Measurements from ENCODE around the gene KCTD13. TPM values are rescaled to one million over a fixed set of nuclear protein-coding genes. Genes with fewer than 3 reads are reported as not detected.

KCTD13 gene
- total and polyA plus RNA-seq, 2 of the 8 experiments (the other 6 are each of a cell fraction or from before 2014, with no cell fraction given) = 9.2 to 10.8 TPM

- H3K27ac ChIP-seq (ENCODE audit: low read depth, low read length) = peak within 1 kb of the TSS; percentile 99
- H2BK5ac ChIP-seq (ENCODE audit: low read depth, low read length) = peak within 1 kb of the TSS; percentile 96
- H4K5ac ChIP-seq (ENCODE audit: insufficient read length, low read depth, low read length) = peak within 1 kb of the TSS; percentile 62
- peaks cover 0 to 9% of the 10 kb centered on the region in 2 experiments; a peak in 2 of 4 replicates for H3K79me2 ChIP-seq (ENCODE audit: control insufficient read depth in 1 of 2, insufficient read depth in 2 of 2, low read length in 2 of 2)
- ChIA-PET POLR2A (ENCODE audit: partially characterized antibody) (interaction anchor here (0.6 to 3.7 kb wide), 22 partner anchors 8 to 210 kb away, joined by 3 to 11 read pairs (median 3); partner anchors contain the start of genes ASPHD1, HIRIP3, KCTD13 and KIF22), CTCF (ENCODE audit: partially characterized antibody) (interaction anchor here (1.0 to 4.9 kb wide), 8 partner anchors 11 to 74 kb away, joined by 3 to 21 read pairs (median 6); partner anchors contain the start of genes ASPHD1 and SEZ6L2)
- peaks cover 0 to 11% (median 6%) of the 10 kb centered on the region in 4 experiments; a peak in 5 of 8 replicates for H3K36me3 ChIP-seq (ENCODE audit: control insufficient read depth in 2 of 4, insufficient read depth in 4 of 4, low read length in 3 of 4)
- peaks cover 0 to 7% (median 3%) of the 10 kb centered on the region in 4 experiments; a peak in 3 of 7 replicates for H3K4me1 ChIP-seq (replicated peaks in 1 of 4; ENCODE audit: control insufficient read depth in 3 of 4, insufficient read depth in 4 of 4, low read length in 3 of 4)
- H2BK20ac ChIP-seq (ENCODE audit: low read length) = peak within 1 kb of the TSS; percentile 61; the same call in 1 of the 2 replicates
- no peak within 1 kb of the TSS for H3K14ac ChIP-seq (ENCODE audit: insufficient read length)
- FAIRE-seq (peak; percentile 78), DNase-seq (ENCODE audit: low read depth in 1 of 2, low spot score in 2 of 2) (peak; percentile 91 to 93)
- peak within 1 kb of the TSS; percentile 39 for H3K4ac ChIP-seq (replicated peaks; ENCODE audit: insufficient read length, low read depth, low read length)
- peak within 1 kb of the TSS; percentile 89; the same call in 1 of the 2 replicates for H4K8ac ChIP-seq (ENCODE audit: extremely low read depth, insufficient read depth, low read length)
- peak within 1 kb of the TSS; percentile 82 to 90 (median 90) for H3K4me3 ChIP-seq (ENCODE audit: extremely low read depth in 1 of 4, insufficient read depth in 2 of 4, low read depth in 3 of 4, low read length in 4 of 4)
- H3K56ac ChIP-seq (replicated peaks; ENCODE audit: insufficient read length, low read depth, low read length) = no peak within 1 kb of the TSS
- peak within 1 kb of the TSS; percentile 15 for H4K91ac ChIP-seq (replicated peaks; ENCODE audit: insufficient read length, low read length)
- 0 out of 2 replicates have a peak within 1 kb of the TSS, but pooled peaks have one; percentile 53 for H2AK5ac ChIP-seq (ENCODE audit: low read depth, low read length)
- H2BK120ac ChIP-seq (replicated peaks; ENCODE audit: low read depth, low read length) = peak within 1 kb of the TSS; percentile 8
- H3K23me2 ChIP-seq (ENCODE audit: low read depth, low read length) = peaks cover 8% of the 10 kb centered on the region; the same call in 1 of the 2 replicates
- WGBS, 2 experiments (ENCODE audit: extremely low coverage in 1 of 2, insufficient coverage in 1 of 2, insufficient read length in 1 of 2, insufficient replicate concordance in 2 of 2, low coverage in 1 of 2, low lambda C conversion rate in 2 of 2, missing lambda C conversion rate in 1 of 2) = 1% methylated on average over 46 of the region's 57 CpGs; no CpG with 5 or more reads in 1 of the 2 experiments
- H3K79me1 ChIP-seq (ENCODE audit: low read depth, low read length) = peaks cover 9% of the 10 kb centered on the region
- H3K4me2 ChIP-seq (ENCODE audit: insufficient read depth in 1 of 2, low read depth in 2 of 2, low read length in 2 of 2) = peak within 1 kb of the TSS; percentile 64 to 95
- H4K20me1 ChIP-seq (replicated peaks in 1 of 2; ENCODE audit: control insufficient read depth in 1 of 2, insufficient read depth in 2 of 2, low read length in 2 of 2) = peaks cover 0 to 5% of the 10 kb centered on the region in 2 experiments
- H3K27me3 ChIP-seq (replicated peaks in 1 of 4; ENCODE audit: control insufficient read depth in 3 of 4, extremely low read depth in 1 of 4, insufficient read depth in 3 of 4, low read length in 3 of 4) = no peaks in the 10 kb centered on the region
- peak within 1 kb of the TSS; percentile 65 to 94 (median 92) for H3K9ac ChIP-seq (replicated peaks in 1 of 4; ENCODE audit: extremely low read depth in 1 of 4, low read depth in 3 of 4, low read length in 3 of 4)
- peak within 1 kb of the TSS; percentile 63 for H2BK12ac ChIP-seq (ENCODE audit: low read depth, low read length)
- H3K9me3 ChIP-seq (ENCODE audit: insufficient read depth in 2 of 2, low read depth in 1 of 2, low read length in 1 of 2) = no peaks in the 10 kb centered on the region
- peak within 1 kb of the TSS; percentile 99 for H2BK15ac ChIP-seq (ENCODE audit: low read length)
- H3K23ac ChIP-seq (ENCODE audit: insufficient read length) = no peak within 1 kb of the TSS
- H3K18ac ChIP-seq (ENCODE audit: extremely low read depth, low read length) = peak within 1 kb of the TSS; percentile 93
- peak within 1 kb of the TSS; percentile 100 for H2AFZ ChIP-seq (ENCODE audit: low read length)
- TF ChIP-seq SIRT6 (IDR thresholded peaks at IDR 0.05; ENCODE audit: low read length) (no peak), CBX8 (IDR thresholded peaks at IDR 0.05; ENCODE audit: borderline replicate concordance, low read depth, low read length) (no peak), BCL11A (IDR thresholded peaks at IDR 0.05; ENCODE audit: low read depth in 2 of 2, low read length in 2 of 2) (no peak), JUN (IDR thresholded peaks at IDR 0.05; ENCODE audit: low read depth, low read length) (no peak), USF2 (IDR thresholded peaks at IDR 0.05; ENCODE audit: low read length) (0 out of 2 replicates have a peak, but pooled peaks have one; percentile 10), EP300 (IDR thresholded peaks at IDR 0.05; ENCODE audit: borderline replicate concordance in 1 of 2, low read depth in 2 of 2, low read length in 2 of 2) (peak in 1 of 2 experiments; percentile 99; a peak in 2 of 3 replicates), FOSL1 (IDR thresholded peaks at IDR 0.05; ENCODE audit: insufficient read depth, low read depth, low read length) (no peak), POLR2AphosphoS5 (IDR thresholded peaks at IDR 0.05; ENCODE audit: low read depth, low read length) (no peak), RAD21 (IDR thresholded peaks at IDR 0.05 in 1 of 2, conservative IDR thresholded peaks at IDR 0.05 in 1 of 2; ENCODE audit: low read depth in 2 of 2, low read length in 2 of 2) (peak in 1 of 2 experiments; percentile 23; a peak in 2 of 4 replicates)
Measured at GRCh38 chr16:29862884-29863668, 63.0 kb downstream of the KCTD13 start, which contains the start of gene CDIPT. Gene CDIPT, minus strand, starts transcription at chr16:29863226. Its CDS starts 369 bp downstream, at chr16:29862857.

Data from H1 (cell line).